Measurements from ENCODE around the gene CEP170B.

CEP170B gene

DNA sequence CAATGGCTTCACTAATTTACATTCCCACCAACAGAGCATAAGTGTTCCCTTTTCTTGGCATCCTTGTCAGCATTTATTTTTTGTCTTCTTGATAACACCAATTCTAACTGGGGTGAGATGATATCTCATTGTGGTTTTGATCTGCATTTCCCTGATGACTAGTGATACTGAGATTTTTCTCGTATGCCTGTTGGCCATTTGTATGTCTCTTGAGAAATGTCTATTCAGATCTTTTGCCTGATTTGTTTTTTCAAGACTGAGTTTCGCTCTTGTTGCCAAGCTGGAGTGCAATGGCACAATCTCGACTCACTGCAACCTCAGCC lies 54.9 kb downstream of the CEP170B start:
- no peak for DNase-seq (ENCODE audit: low read depth in 1 of 2, low spot score in 1 of 2)
- no peak overlapping the region for H3K4me3 ChIP-seq (replicated peaks; ENCODE audit: insufficient read depth, low read length)
- no peak overlapping the region for H3K27ac ChIP-seq (replicated peaks)
- TF ChIP-seq, protein P1, sequence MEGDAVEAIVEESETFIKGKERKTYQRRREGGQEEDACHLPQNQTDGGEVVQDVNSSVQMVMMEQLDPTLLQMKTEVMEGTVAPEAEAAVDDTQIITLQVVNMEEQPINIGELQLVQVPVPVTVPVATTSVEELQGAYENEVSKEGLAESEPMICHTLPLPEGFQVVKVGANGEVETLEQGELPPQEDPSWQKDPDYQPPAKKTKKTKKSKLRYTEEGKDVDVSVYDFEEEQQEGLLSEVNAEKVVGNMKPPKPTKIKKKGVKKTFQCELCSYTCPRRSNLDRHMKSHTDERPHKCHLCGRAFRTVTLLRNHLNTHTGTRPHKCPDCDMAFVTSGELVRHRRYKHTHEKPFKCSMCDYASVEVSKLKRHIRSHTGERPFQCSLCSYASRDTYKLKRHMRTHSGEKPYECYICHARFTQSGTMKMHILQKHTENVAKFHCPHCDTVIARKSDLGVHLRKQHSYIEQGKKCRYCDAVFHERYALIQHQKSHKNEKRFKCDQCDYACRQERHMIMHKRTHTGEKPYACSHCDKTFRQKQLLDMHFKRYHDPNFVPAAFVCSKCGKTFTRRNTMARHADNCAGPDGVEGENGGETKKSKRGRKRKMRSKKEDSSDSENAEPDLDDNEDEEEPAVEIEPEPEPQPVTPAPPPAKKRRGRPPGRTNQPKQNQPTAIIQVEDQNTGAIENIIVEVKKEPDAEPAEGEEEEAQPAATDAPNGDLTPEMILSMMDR (IDR thresholded peaks at IDR 0.05; ENCODE audit: insufficient read depth, low read length) = no peak
- TF ChIP-seq, protein P2, sequence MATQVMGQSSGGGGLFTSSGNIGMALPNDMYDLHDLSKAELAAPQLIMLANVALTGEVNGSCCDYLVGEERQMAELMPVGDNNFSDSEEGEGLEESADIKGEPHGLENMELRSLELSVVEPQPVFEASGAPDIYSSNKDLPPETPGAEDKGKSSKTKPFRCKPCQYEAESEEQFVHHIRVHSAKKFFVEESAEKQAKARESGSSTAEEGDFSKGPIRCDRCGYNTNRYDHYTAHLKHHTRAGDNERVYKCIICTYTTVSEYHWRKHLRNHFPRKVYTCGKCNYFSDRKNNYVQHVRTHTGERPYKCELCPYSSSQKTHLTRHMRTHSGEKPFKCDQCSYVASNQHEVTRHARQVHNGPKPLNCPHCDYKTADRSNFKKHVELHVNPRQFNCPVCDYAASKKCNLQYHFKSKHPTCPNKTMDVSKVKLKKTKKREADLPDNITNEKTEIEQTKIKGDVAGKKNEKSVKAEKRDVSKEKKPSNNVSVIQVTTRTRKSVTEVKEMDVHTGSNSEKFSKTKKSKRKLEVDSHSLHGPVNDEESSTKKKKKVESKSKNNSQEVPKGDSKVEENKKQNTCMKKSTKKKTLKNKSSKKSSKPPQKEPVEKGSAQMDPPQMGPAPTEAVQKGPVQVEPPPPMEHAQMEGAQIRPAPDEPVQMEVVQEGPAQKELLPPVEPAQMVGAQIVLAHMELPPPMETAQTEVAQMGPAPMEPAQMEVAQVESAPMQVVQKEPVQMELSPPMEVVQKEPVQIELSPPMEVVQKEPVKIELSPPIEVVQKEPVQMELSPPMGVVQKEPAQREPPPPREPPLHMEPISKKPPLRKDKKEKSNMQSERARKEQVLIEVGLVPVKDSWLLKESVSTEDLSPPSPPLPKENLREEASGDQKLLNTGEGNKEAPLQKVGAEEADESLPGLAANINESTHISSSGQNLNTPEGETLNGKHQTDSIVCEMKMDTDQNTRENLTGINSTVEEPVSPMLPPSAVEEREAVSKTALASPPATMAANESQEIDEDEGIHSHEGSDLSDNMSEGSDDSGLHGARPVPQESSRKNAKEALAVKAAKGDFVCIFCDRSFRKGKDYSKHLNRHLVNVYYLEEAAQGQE (IDR thresholded peaks at IDR 0.05; ENCODE audit: insufficient replicate concordance, low read depth) = no peak
- no peak for TF ChIP-seq GABPA (IDR thresholded peaks at IDR 0.05; ENCODE audit: low read depth)
- TF ChIP-seq POLR2AphosphoS5 (IDR thresholded peaks at IDR 0.05; ENCODE audit: low read depth) = no peak
- TF ChIP-seq SPI1 (IDR thresholded peaks at IDR 0.05; ENCODE audit: borderline replicate concordance, low read depth) = no peak
- no peaks in the 10 kb centered on the region for H3K27me3 ChIP-seq (ENCODE audit: insufficient read depth, poor library complexity, severe bottlenecking)

DNA sequence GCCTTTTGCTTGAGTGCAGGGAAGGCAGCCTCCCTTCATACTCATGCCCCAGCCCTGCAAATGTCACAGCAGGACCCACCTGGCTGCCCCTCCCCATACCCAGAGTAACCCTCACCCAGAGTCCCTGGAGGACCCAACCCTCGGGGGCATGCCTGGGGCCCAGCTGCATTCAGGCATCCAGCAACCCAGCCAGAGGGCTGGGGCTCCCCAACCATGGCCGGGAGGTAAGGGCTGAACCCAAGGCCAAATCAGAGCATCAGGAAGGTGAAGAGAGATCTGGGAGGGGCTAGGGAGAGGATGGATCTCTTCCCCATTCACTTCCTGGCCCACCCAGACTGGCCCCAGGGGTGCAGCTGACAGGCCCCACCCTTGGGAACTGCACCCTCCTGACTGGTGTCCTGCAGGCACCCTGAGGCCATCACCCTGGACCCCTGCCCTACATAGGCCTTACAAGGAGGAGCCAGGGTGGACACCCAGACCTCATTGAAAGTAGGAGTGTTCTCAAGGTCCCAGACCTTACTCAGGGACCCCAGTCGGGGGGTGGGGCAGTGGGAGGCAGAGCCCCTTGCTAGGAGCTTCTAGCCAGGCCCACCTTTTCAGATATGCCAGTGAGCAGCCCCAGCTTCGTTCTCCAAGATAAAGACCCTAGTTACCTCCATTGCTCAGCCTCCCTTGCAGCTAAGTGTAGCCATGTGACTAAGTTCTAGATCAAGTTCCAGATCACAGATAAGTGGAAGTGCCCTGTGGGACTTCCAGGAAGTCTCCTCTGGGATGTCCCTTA lies 58.8 kb downstream of the CEP170B start:
- Histone ChIP-seq H3K4me3 (replicated peaks; ENCODE audit: insufficient read depth, low read length) (no peak overlapping the region), H3K27me3 (ENCODE audit: insufficient read depth, poor library complexity, severe bottlenecking) (no peaks in the 10 kb centered on the region), H3K27ac (replicated peaks) (peak overlapping the region; percentile 45)
- no peak for DNase-seq (ENCODE audit: low read depth in 1 of 2, low spot score in 1 of 2)
- TF ChIP-seq, protein P2 (IDR thresholded peaks at IDR 0.05; ENCODE audit: insufficient replicate concordance, low read depth) = no peak
- no peak for TF ChIP-seq SPI1 (IDR thresholded peaks at IDR 0.05; ENCODE audit: borderline replicate concordance, low read depth)
- TF ChIP-seq, protein P1 (IDR thresholded peaks at IDR 0.05; ENCODE audit: insufficient read depth, low read length) = no peak
- no peak for TF ChIP-seq POLR2AphosphoS5 (IDR thresholded peaks at IDR 0.05; ENCODE audit: low read depth)
- TF ChIP-seq GABPA (IDR thresholded peaks at IDR 0.05; ENCODE audit: low read depth) = no peak

DNA sequence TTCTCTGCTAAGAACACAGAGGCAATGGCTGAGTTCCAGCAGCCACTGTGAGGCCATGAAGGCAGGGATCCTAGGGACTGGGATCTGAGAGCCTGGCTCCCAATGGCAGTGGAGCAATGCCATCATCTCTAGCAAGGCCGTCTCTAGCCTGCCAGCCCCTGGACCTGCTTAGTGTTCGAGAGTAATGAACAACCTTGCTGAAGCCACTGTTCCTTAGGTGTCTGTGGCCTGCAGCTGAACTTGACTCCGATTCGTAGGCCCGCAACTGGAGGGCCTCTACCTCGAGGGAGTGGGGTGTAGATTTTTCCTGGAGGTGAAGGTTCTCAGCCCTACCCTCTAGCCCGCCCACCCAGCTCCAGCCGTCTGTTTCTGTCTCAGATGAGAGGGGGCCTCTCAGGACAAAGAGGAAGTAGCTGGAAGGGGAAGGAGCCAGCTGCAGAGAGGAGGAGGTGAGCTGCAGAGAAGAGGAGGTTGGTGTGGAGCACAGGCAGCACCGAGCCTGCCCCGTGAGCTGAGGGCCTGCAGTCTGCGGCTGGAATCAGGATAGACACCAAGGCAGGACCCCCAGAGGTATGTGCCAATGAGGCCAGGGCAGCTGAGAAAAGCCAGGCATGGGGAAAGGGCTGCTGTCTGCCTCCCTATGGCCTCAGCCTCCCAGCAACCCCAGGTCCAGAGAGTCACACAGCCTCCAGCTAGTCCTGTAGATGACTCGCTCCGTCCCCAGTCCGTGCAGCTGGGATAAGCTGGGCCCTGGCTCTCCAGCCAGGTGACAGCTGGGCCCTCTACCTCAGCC lies 59.5 kb downstream of the CEP170B start, which contains the start of gene PLD4:
PLD4 (plus strand) TSS at position 459 of the 793 bp plus-strand sequence. CDS start 2,262 bp downstream, outside the sequence.
- Histone ChIP-seq H3K27me3 (ENCODE audit: insufficient read depth, poor library complexity, severe bottlenecking) (no peaks in the 10 kb centered on the region), H3K4me3 (replicated peaks; ENCODE audit: insufficient read depth, low read length) (peak within 1 kb of the TSS; percentile 48), H3K27ac (replicated peaks) (peak within 1 kb of the TSS; percentile 45)
- DNase-seq (ENCODE audit: low read depth in 1 of 2, low spot score in 1 of 2) = peak; percentile 79 to 84
- no peak for TF ChIP-seq GABPA (IDR thresholded peaks at IDR 0.05; ENCODE audit: low read depth)
- TF ChIP-seq, protein P1 (IDR thresholded peaks at IDR 0.05; ENCODE audit: insufficient read depth, low read length) = no peak
- peak; percentile 34; the same call in 1 of the 2 replicates for TF ChIP-seq POLR2AphosphoS5 (IDR thresholded peaks at IDR 0.05; ENCODE audit: low read depth)
- TF ChIP-seq, protein P2 (IDR thresholded peaks at IDR 0.05; ENCODE audit: insufficient replicate concordance, low read depth) = no peak
- peak; percentile 69; the same call in 1 of the 2 replicates for TF ChIP-seq SPI1 (IDR thresholded peaks at IDR 0.05; ENCODE audit: borderline replicate concordance, low read depth)
